NCI-H1436 (cell line): Measurements from ENCODE around the gene EHHADH.
"Not testable (repeated sequence)": the region's sequence is repeated elsewhere in the genome, so short reads cannot be mapped to it uniquely, and the experiment has no call there.

Experiments used
- DNase-seq: peaks from one replicate; lab custom pipeline; 2025; lab: John Stamatoyannopoulos, UW

The EHHADH gene

DNA sequence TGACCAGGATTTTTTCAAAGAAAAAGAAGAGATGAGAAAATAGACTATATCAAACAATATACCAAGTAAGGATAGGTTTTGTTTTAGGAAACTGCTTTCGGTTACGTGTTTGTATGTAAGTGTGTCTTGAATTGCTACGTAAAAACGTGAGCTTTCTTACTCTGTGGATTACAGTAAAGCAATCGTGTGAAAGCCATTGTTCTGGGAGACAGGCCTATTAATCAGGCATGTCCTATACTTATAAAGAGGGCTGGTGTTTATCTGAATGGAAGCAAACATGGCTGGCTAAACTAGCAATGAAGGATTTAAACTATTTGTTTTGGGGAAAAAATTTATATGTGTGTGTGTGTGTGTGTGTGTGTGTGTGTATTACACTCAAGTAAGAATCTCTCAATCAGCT is 2.6 kb downstream of the EHHADH start:
- no peak for DNase-seq

GRCh38 chr3:185250653-185251052 is 3.2 kb downstream of the EHHADH start:
- no peak for DNase-seq

- no peak for DNase-seq
Observed at GRCh38 chr3:185250247-185250646, 3.6 kb downstream of the EHHADH start.

DNA sequence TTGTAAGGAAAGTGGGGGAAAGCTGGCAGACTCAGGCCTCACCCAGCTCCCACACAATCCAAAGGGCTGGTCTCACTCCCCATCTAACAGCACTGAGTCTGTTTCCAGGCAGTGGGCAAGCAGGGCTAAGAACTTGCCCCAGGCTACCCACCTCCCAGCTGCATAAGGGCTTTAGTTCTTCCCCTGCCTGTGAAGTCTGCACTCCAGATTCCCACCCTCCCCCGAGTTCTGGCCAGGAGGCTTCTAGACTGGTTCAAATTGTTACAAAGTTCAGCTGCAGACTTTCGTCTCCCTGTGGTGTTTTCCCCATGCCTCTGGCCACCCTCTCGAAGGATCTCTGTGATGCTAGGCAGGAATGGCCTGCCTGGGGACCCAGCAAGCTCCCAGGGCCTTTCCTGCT is 11.2 kb downstream of the EHHADH start:
- DNase-seq: no peak

DNA sequence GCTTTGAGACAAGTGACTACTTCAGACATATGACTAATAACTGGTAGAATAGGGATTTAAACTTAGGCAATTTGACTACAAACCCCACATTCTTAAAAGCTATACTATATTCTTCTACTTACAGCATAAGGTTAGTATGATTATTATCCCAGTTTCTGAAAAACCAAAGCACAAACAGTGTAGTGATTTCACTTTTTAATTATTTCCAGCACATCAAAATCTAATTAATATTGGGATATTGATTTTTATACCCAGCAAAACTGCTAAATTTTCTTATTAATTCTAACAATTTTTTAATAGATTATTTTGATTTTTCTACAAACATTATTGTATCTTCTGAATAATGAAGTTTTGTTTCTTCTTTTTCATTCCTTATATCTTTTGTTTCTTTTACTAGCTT is 16.9 kb downstream of the EHHADH start:
- DNase-seq: no peak

DNA sequence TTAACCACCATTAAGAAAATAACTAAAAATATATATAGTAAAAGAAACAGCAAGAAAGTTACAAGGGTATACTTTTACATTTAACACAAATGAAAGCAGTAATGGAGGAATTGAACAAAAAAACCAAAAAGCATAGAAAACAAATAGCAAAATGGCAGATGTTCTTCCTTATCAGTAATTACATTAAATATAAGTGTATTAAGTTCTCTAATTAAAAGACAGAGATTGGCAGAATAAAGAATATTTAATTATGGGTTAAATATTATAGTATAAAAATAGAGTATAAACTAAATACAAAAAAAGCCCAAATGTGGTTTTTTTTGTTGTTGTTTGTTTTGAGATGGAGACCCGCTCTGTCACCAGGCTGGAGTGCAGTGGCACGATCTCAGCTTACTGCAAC is 20.5 kb downstream of the EHHADH start:
- DNase-seq: no peak

- not testable (repeated sequence) for DNase-seq
Observed at GRCh38 chr3:185226526-185226925, 27.3 kb downstream of the EHHADH start.

DNA sequence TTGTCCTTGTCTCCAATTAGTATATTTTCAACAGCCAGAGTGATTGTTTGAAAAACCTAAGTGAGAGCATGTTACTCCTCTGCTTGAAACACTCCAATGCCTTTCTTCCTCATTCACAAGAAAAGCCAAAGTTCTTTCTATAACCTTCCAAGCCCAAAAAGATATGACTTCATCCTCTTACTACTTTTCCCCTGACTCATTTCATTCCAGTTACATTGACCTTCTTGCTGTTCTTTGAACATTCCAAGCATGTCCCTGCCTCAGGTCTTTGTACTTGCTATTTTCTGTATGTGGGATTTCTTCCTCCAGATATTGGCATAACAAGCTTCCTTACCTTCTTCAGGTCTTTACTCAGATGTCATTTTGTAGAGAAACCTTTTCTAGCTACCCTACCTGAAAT is 28.3 kb downstream of the EHHADH start:
- DNase-seq: no peak

DNA sequence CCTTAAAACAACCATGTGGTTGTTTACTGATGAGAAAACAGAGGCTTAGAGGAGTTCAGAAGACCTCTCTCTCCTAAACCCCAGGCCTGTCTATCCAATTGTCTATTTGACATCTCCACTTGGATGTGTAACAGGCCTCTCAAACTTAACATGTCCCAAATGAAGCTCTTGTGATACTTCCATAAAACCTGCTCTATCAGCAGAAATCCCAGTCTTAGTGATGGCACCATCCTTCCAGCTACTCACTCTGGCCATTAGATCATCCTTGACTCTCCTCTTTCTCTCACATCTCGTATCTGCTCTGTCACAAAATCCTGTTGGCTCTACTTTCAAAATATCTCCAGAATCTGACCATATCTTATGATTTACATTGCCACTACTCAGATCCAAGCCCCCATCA is 28.8 kb downstream of the EHHADH start:
- no peak for DNase-seq

GRCh38 chr3:185221203-185221602 is 32.6 kb downstream of the EHHADH start:
- DNase-seq: no peak

- no peak for DNase-seq
Observed at GRCh38 chr3:185216607-185216958, 37.3 kb downstream of the EHHADH start.

DNA sequence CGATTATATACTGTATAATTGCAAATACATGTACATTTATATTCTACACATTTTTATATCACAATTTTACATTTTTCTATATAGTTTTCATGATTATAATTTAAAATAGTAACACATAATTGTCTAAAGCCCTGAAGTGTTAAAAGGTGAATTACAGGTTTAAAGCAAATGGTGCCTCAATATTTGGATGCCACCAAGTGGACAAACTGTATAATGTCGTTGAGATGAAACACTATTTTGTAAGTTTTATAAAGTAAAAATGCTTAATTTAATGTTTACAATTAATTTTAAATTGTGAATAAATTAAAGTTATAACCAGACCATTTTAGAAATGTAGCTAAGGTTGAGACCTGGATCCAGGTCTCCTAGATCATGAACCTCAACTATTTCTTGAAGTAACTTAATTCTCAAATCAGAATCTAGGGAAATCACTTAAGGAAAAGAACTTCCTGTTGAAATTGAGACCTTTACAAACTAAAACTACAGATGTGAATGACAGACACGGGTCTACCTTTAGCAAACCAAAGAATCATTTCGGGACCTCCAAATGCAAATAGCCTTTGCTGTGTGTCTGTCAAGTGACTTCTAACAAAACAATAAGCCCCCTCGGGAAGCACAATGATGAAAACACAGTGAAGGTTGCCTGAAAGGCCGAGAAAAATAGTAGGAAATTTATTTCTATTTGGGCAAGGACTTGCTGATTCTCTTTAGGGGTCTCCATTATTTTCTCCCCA is 37.8 kb downstream of the EHHADH start:
- peak; percentile 10 for DNase-seq

GRCh38 chr3:185212559-185212958 is 41.3 kb downstream of the EHHADH start:
- no peak for DNase-seq

- DNase-seq: no peak
Observed at GRCh38 chr3:185212086-185212485, 41.8 kb downstream of the EHHADH start.

DNA sequence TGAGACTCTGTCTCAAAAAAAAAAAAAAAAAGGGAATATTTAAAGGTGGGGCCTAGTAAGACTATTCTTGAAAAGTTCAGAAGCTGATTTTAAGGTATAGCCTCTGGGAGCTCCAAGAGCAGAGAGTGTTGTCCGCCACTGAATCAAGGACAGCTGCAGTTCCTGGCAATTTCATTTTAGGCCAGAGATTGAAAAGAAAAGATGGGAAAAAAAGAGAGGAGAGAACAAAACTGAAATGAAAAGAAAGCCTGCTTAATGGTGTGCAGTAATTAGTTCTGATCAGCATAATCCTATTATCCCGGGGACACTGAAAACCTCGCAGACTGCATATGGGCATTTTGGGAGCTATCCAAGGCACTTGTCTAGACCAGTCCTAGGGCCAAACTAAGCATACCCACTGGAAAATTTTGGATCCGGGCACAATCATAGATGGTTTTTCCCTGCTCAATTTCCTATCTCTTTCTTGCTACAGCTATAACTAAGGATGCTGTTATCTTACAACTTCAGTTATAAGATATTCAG is 43.2 kb downstream of the EHHADH start:
- no peak for DNase-seq

- DNase-seq: no peak
Observed at GRCh38 chr3:185208823-185209222, 45.0 kb downstream of the EHHADH start.

DNA sequence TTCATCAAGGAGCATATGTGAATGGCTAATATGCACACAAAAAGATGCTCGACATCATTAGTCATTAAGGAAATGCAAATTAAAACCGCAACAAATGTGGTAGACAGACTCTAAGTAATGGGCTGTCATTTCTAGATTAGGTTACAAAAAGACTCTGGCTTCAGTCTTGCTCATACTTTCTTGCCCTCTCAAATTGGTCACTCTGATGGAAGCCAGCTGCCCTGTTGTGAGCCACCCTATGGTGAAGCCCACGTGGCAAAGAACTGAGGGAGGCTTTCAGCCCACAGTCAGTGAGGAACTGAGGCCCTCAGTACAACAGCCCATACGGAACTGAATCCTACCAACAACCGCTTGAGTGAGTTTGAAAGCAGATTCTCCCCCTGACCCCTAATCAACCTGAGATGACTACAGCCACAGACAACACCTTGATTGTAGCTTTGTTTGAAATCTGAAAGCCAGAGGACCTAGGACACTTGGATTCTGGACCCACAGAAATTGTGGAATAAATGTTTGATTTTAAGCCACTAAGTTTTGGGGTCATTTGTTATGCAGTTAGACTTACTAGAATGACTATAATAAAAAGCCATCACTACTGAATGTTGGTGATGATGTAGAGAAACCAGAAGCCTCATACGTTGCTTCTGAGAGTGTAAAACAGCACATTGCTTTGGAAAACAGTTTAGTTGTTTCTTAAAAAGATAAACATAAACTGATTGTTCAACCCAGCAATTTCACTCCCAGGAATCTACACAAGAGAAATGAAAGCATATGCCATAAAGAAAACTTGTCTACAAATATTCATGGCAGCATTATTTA is 45.7 kb downstream of the EHHADH start:
- DNase-seq: no peak

DNA sequence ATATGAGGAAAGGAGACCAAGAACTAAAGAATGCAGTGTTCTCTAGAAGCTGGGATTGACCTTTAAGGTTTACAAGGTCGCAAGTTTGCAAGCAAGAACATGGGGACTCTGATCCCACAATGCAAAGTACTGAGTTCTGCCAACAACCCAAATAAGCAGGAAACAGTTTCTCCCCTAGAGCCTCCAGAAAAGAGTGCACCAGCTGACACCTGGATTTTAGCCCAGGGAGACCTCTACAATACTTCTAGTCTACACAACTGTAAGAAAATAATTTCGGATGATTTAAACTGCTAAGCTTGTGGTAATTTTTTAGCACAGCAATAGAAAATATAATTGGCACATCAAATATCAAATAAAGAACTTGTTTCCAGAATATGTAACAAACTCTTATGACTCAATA is 46.4 kb downstream of the EHHADH start:
- DNase-seq: no peak

GRCh38 chr3:185205865-185206264 is 48.0 kb downstream of the EHHADH start:
- no peak for DNase-seq

DNA sequence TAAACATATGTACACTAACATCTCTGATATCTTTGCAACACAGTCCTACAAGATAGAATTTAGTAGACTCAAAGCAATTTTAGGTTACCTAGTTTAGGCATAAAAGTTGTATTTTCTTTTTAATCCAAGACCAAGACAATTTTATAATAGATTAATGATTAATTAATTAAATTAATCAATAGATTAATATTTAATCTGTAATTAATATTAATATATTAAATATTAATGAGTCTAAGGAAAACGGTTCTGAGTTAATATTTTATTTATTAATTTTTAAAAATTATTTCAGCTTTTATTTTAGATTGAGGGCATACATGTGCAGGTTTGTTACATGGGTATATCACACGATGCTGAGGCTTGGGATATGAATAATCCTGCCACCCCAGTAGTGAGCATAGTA is 49.0 kb downstream of the EHHADH start:
- no peak for DNase-seq

- no peak for DNase-seq
Observed at GRCh38 chr3:185200639-185201038, 53.2 kb downstream of the EHHADH start.

GRCh38 chr3:185199671-185200070 is 54.2 kb downstream of the EHHADH start:
- no peak for DNase-seq

DNA sequence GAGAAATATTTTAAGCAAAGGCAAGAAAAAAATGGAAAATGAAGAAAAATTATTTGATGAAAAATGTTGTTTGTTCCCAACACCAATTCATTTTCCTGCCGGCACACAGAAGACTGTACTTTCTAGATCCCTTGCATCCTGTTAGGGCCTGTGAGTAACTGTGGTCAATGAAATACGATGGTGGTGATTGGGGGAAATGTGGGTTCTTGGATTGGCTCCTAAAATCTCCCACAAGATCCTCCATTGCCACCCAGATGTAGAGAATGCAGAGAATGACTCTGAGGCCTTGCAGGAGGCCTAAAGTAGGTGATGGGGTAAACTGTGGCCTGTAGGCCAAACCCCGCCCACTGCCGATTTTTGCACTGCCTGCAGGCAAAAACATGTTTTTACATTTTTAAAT is 54.6 kb downstream of the EHHADH start:
- DNase-seq: no peak
